ENCODE results near the gene FYB1.
"Not testable (repeated sequence)": the region's sequence is repeated elsewhere in the genome, so short reads cannot be mapped to it uniquely, and the experiment has no call there.

FYB1 gene

GRCh38 chr5:39249564-39250274, 30.4 kb upstream of the FYB1 start:
- no peaks in the 10 kb centered on the region for H3K27me3 ChIP-seq (ENCODE audit: control insufficient read depth, insufficient read depth, low read length)
- H3K4me3 ChIP-seq (ENCODE audit: low read length): no peak overlapping the region
- no peak overlapping the region for H3K9ac ChIP-seq (ENCODE audit: low read length)
- no peaks in the 10 kb centered on the region for H3K9me3 ChIP-seq (ENCODE audit: control insufficient read depth, low read length)
- H3K36me3 ChIP-seq (ENCODE audit: control insufficient read depth, insufficient read depth, low read length): no peaks in the 10 kb centered on the region
- no peaks in the 10 kb centered on the region for H3K4me1 ChIP-seq (ENCODE audit: control insufficient read depth, insufficient read depth, low read length)

- no peaks in the 10 kb centered on the region for H3K27me3 ChIP-seq (ENCODE audit: control insufficient read depth, insufficient read depth, low read length)
These were observed 29.7 kb upstream of the FYB1 start for GRCh38 chr5:39249069-39249468.

GRCh38 chr5:39240750-39241149, 21.4 kb upstream of the FYB1 start:
- Histone ChIP-seq H3K9ac (ENCODE audit: low read length) (no peak overlapping the region), H3K4me1 (ENCODE audit: control insufficient read depth, insufficient read depth, low read length) (no peaks in the 10 kb centered on the region), H3K36me3 (ENCODE audit: control insufficient read depth, insufficient read depth, low read length) (no peaks in the 10 kb centered on the region), H3K27me3 (ENCODE audit: control insufficient read depth, insufficient read depth, low read length) (no peaks in the 10 kb centered on the region), H3K9me3 (ENCODE audit: control insufficient read depth, low read length) (no peaks in the 10 kb centered on the region), H3K4me3 (ENCODE audit: low read length) (no peak overlapping the region)

More at GRCh38 chr5:39249069-39249468, 29.7 kb upstream of the FYB1 start:
- Histone ChIP-seq H3K9me3 (ENCODE audit: control insufficient read depth, low read length) (no peaks in the 10 kb centered on the region), H3K9ac (ENCODE audit: low read length) (no peak overlapping the region), H3K36me3 (ENCODE audit: control insufficient read depth, insufficient read depth, low read length) (no peaks in the 10 kb centered on the region), H3K4me1 (ENCODE audit: control insufficient read depth, insufficient read depth, low read length) (no peaks in the 10 kb centered on the region), H3K4me3 (ENCODE audit: low read length) (no peak overlapping the region)

GRCh38 chr5:39238366-39239105, 19.2 kb upstream of the FYB1 start:
- Histone ChIP-seq H3K36me3 (ENCODE audit: control insufficient read depth, insufficient read depth, low read length) (no peaks in the 10 kb centered on the region), H3K27me3 (ENCODE audit: control insufficient read depth, insufficient read depth, low read length) (no peaks in the 10 kb centered on the region), H3K4me1 (ENCODE audit: control insufficient read depth, insufficient read depth, low read length) (no peaks in the 10 kb centered on the region), H3K9ac (ENCODE audit: low read length) (no peak overlapping the region), H3K9me3 (ENCODE audit: control insufficient read depth, low read length) (no peaks in the 10 kb centered on the region), H3K4me3 (ENCODE audit: low read length) (no peak overlapping the region)

- Histone ChIP-seq H3K9me3 (ENCODE audit: control insufficient read depth, low read length) (no peaks in the 10 kb centered on the region), H3K4me3 (ENCODE audit: low read length) (no peak overlapping the region), H3K27me3 (ENCODE audit: control insufficient read depth, insufficient read depth, low read length) (no peaks in the 10 kb centered on the region), H3K9ac (ENCODE audit: low read length) (no peak overlapping the region), H3K36me3 (ENCODE audit: control insufficient read depth, insufficient read depth, low read length) (no peaks in the 10 kb centered on the region), H3K4me1 (ENCODE audit: control insufficient read depth, insufficient read depth, low read length) (peaks cover 1% of the 10 kb centered on the region)
These were observed 17.4 kb upstream of the FYB1 start for GRCh38 chr5:39236718-39237117.

- H3K9me3 ChIP-seq (ENCODE audit: control insufficient read depth, low read length): no peaks in the 10 kb centered on the region
- peaks cover 5% of the 10 kb centered on the region for H3K4me1 ChIP-seq (ENCODE audit: control insufficient read depth, insufficient read depth, low read length)
- no peak overlapping the region for H3K4me3 ChIP-seq (ENCODE audit: low read length)
- no peak overlapping the region for H3K9ac ChIP-seq (ENCODE audit: low read length)
- H3K27me3 ChIP-seq (ENCODE audit: control insufficient read depth, insufficient read depth, low read length): no peaks in the 10 kb centered on the region
- no peaks in the 10 kb centered on the region for H3K36me3 ChIP-seq (ENCODE audit: control insufficient read depth, insufficient read depth, low read length)
These were observed 16.3 kb upstream of the FYB1 start for GRCh38 chr5:39235648-39236047.

- not testable (repeated sequence) for H3K4me3 ChIP-seq (ENCODE audit: low read length); H3K9ac ChIP-seq (ENCODE audit: low read length); H3K9me3 ChIP-seq (ENCODE audit: control insufficient read depth, low read length); H3K36me3 ChIP-seq (ENCODE audit: control insufficient read depth, insufficient read depth, low read length); H3K4me1 ChIP-seq (ENCODE audit: control insufficient read depth, insufficient read depth, low read length); H3K27me3 ChIP-seq (ENCODE audit: control insufficient read depth, insufficient read depth, low read length)
These were observed 15.1 kb upstream of the FYB1 start for GRCh38 chr5:39234494-39234893.

- Histone ChIP-seq H3K4me1 (ENCODE audit: control insufficient read depth, insufficient read depth, low read length) (peaks cover 5% of the 10 kb centered on the region), H3K27me3 (ENCODE audit: control insufficient read depth, insufficient read depth, low read length) (no peaks in the 10 kb centered on the region), H3K36me3 (ENCODE audit: control insufficient read depth, insufficient read depth, low read length) (no peaks in the 10 kb centered on the region)
These were observed 14.4 kb upstream of the FYB1 start for GRCh38 chr5:39233783-39234182.

GRCh38 chr5:39231705-39232525, 12.6 kb upstream of the FYB1 start:
- Histone ChIP-seq H3K9me3 (ENCODE audit: control insufficient read depth, low read length) (no peaks in the 10 kb centered on the region), H3K4me3 (ENCODE audit: low read length) (no peak overlapping the region), H3K9ac (ENCODE audit: low read length) (no peak overlapping the region), H3K27me3 (ENCODE audit: control insufficient read depth, insufficient read depth, low read length) (no peaks in the 10 kb centered on the region), H3K4me1 (ENCODE audit: control insufficient read depth, insufficient read depth, low read length) (peaks cover 5% of the 10 kb centered on the region), H3K36me3 (ENCODE audit: control insufficient read depth, insufficient read depth, low read length) (no peaks in the 10 kb centered on the region)

More at GRCh38 chr5:39233783-39234182, 14.4 kb upstream of the FYB1 start:
- Histone ChIP-seq H3K4me3 (ENCODE audit: low read length) (no peak overlapping the region), H3K9me3 (ENCODE audit: control insufficient read depth, low read length) (no peaks in the 10 kb centered on the region), H3K9ac (ENCODE audit: low read length) (no peak overlapping the region)

- Histone ChIP-seq H3K36me3 (ENCODE audit: control insufficient read depth, insufficient read depth, low read length) (no peaks in the 10 kb centered on the region), H3K27me3 (ENCODE audit: control insufficient read depth, insufficient read depth, low read length) (no peaks in the 10 kb centered on the region), H3K9ac (ENCODE audit: low read length) (no peak overlapping the region), H3K4me3 (ENCODE audit: low read length) (no peak overlapping the region), H3K9me3 (ENCODE audit: control insufficient read depth, low read length) (no peaks in the 10 kb centered on the region), H3K4me1 (ENCODE audit: control insufficient read depth, insufficient read depth, low read length) (peaks cover 22% of the 10 kb centered on the region)
These were observed 9.2 kb upstream of the FYB1 start for GRCh38 chr5:39228596-39228995.

GRCh38 chr5:39226558-39226957, 7.2 kb upstream of the FYB1 start:
- no peaks in the 10 kb centered on the region for H3K27me3 ChIP-seq (ENCODE audit: control insufficient read depth, insufficient read depth, low read length)
- H3K9ac ChIP-seq (ENCODE audit: low read length): no peak overlapping the region
- peaks cover 21% of the 10 kb centered on the region for H3K4me1 ChIP-seq (ENCODE audit: control insufficient read depth, insufficient read depth, low read length)
- H3K9me3 ChIP-seq (ENCODE audit: control insufficient read depth, low read length): no peaks in the 10 kb centered on the region
- no peak overlapping the region for H3K4me3 ChIP-seq (ENCODE audit: low read length)
- no peaks in the 10 kb centered on the region for H3K36me3 ChIP-seq (ENCODE audit: control insufficient read depth, insufficient read depth, low read length)

GRCh38 chr5:39226100-39226451, 6.7 kb upstream of the FYB1 start:
- H3K4me1 ChIP-seq (ENCODE audit: control insufficient read depth, insufficient read depth, low read length): peaks cover 19% of the 10 kb centered on the region

More at GRCh38 chr5:39226100-39226451, 6.7 kb upstream of the FYB1 start:
- Histone ChIP-seq H3K4me3 (ENCODE audit: low read length) (no peak overlapping the region), H3K9me3 (ENCODE audit: control insufficient read depth, low read length) (no peaks in the 10 kb centered on the region), H3K9ac (ENCODE audit: low read length) (no peak overlapping the region), H3K27me3 (ENCODE audit: control insufficient read depth, insufficient read depth, low read length) (no peaks in the 10 kb centered on the region), H3K36me3 (ENCODE audit: control insufficient read depth, insufficient read depth, low read length) (no peaks in the 10 kb centered on the region)
